Activated CD4-positive, alpha-beta T cell treated with anti-CD3 and anti-CD28 coated beads, Interleukin-2, amount 50 U/mL, for 16 hours (primary cell): ENCODE measurements around the gene HS6ST3.

ENCODE experiments used
- DNase-seq: peaks from one replicate; pipeline ENCODE4 v3.0.0-alpha.2; 2020

The HS6ST3 gene

DNA sequence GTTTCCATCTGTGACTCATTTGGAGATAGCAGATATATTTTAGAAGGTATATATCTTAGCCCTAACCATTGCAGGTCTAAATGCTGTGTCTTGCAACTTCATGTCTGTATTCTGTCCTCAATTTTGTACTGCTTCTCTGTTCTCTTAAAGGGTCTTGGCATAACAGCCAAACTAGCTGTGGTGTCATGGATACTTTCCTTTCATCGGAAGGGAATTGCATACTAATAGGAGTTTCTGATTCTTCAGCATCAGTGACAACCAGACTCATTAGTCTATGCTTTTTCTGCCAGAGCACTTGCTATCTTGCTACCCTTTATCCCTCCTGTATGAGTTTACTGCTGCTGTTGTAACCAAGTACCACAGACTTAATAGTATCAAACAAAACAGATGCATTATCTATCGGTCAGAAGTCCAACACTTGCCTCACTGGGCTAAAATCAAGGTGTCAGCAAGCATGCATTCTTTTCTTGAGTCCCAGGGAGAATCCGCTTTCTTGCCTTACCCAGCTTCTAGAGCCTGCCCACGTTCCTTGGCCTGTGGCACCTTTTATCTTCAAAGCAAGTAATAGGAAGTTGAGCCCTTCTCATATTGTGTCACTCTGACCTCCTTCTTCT lies 253.1 kb downstream of the HS6ST3 start:
- DNase-seq = no peak

DNA sequence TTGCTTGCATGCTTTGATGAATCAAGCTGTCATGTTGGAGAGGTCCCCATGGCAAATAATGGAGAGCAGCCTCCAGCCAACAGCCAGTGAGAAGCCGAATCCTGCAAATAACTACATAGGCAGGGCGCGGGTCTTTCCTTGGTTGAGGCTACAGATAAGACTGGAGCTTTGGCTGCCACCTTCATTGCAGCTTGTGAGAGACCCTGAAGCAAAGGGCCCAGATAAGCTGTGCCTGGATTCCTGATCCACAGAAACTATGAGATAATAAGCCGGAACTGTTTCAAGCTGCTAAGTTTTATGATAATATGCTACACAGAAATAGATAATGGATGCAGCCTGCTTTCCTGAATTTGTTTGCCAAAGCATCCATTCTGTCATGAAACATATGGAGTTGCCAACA lies 257.0 kb downstream of the HS6ST3 start:
- DNase-seq = no peak

- no peak for DNase-seq
These were observed 283.7 kb downstream of the HS6ST3 start for GRCh38 chr13:96373597-96373996.

DNA sequence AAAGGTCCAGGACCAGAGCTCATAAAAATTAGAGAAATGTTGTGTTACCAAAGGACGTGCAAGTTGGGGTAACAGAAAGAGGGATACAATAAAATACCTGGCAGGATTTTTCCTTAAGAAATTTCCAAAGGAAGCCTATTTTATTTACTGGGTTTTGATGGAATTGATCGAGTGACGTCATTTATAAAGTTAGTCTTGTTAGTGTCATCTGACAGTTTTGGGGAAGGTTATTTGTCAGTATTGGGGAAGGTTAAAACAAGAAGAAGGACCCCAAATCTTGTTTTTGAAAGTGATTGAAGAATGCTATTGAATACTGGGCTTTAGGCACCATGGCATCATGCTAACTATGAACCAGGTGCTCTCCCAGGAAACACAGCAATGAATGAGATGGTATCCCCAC lies 287.9 kb downstream of the HS6ST3 start:
- DNase-seq = no peak

DNA sequence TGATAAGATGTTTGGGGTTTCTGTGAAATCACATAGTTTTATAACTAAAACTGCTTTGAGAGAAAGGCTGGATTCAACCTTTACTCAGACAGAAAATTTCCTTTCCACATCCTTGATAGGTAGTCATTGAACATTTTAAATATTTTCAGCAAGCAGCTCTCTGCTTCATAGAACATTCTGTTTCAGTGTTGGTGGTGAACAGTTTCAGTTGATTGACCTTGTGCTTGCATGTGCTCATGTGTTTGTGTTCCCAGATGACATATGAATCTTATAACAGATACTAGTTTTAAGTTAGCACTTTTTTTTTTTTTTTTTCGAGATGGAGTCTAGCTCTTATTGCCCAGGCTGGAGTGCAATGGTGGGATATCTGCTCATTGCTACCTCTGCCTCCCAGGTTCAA lies 290.1 kb downstream of the HS6ST3 start:
- no peak for DNase-seq

- DNase-seq = no peak
These were observed 291.8 kb downstream of the HS6ST3 start for GRCh38 chr13:96381681-96382080.

GRCh38 chr13:96388598-96388997 lies 298.7 kb downstream of the HS6ST3 start:
- DNase-seq = no peak

- no peak for DNase-seq
These were observed 301.7 kb downstream of the HS6ST3 start for GRCh38 chr13:96391606-96392005.

- no peak for DNase-seq
These were observed 307.9 kb downstream of the HS6ST3 start for GRCh38 chr13:96397807-96398206.

DNA sequence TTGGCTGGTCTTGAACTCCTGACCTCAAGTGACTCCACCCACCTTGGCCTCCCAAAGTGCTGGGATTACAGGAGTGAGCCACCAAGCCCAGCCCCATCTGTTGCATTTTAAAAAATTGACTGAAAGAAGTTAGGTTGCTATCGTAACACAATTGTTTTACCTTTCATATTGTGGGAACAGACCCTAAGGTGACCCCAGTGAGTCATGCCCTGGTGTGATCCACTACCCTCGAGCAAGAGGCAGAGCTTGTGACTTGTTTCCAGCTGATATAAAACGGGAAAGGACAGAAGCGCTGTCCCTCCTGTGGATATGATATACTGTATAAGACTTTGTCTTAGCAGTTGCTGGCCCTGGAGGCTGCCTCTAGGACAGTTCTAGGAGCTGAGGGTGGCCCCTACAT lies 308.6 kb downstream of the HS6ST3 start:
- DNase-seq = no peak

DNA sequence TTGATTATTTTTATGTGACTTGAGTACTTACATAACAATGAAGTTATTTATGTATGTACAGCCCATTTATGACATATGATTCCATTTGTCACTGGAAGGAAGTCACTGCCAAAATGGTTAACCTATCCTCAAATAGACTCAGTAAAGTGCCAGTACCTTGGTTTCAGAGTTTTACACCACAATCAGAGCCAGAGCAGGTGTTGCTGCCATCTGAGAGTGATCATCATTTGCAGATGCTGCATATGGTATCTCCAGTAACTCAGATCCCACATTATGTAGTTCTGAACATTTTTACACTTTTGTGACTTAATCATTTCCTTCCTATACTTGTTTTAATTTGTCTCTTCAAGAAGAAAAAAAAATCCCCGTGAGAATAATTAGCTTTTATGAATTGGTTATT lies 313.3 kb downstream of the HS6ST3 start:
- DNase-seq = no peak

DNA sequence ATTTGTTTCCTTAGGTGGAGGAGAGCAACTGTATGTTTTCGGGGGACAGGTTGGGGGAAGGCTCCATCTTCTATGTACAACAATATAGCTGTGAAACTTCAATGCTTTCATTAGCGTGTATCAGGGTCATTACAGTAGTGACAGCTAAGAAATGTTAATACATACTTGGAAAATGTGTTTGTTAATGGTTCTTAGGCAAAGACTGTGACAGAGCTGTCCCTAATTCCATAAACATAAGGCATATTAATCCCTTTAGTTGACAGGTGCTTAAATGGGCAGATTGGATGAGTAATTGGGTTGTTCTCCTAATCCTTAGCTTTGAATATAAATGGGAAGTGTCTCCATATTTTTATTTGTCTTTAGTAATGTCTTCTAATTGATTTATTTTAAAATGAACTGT lies 313.7 kb downstream of the HS6ST3 start:
- DNase-seq = no peak

DNA sequence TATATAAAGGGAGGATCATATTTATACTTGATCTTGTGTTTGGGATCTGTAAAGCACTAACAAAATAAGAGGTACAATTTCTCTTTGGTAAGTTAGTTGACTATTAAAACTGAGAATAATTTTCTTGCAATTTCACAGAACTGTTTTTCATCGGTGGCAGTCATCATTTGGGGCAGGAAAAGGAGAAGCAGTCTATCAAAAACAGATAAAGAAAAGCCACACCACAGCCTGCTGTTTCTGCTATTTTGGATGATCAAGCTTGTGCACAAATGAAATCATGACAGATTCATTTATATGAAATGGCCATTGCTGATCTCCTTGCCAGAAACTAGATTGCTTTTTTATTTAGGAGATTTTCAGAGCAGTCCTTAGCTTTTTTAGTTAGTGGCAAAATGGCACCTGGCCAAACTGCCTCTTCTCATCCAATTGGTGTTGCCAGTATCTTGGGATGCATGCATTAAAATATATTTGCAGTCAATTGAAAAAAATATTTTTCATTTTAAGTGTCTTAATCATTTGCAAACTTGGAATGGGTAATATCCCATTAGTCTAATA lies 326.0 kb downstream of the HS6ST3 start:
- no peak for DNase-seq

DNA sequence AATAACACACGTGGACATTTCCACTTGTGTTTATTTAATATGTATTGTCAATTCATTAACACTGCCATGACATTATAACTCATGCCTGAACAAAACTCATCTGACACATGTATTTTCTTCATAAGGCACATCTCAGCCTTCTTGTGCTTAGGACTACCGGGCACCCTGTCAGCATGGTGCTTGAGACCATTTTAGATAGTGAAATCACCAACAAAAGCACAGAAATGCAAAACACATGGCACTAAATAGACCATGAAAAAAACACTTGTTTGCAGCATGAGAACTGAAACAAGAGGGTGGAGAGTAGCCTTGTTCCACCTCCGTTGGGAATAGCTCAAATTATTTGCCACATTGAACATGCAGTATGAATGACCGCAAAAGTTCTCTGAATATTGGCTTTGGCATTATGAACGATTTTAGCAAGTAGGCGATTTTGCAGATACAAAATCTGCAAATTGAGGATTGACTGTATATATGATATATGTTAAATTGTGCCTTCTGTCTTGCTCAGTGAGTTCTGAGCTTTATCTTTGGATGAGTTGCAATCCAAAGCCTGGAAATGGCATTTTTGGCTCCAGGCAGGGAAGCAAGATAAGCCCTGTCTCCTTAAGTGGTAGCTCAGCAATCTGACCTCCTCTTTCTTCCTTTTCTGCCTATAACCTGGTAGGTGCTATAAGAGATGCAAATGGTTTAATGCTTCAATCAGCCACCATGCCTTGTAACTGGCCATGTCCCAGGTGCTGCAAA lies 328.2 kb downstream of the HS6ST3 start:
- DNase-seq = no peak

- no peak for DNase-seq
These were observed 331.4 kb downstream of the HS6ST3 start for GRCh38 chr13:96421314-96421713.

- DNase-seq = no peak
These were observed 332.1 kb downstream of the HS6ST3 start for GRCh38 chr13:96422002-96422401.

DNA sequence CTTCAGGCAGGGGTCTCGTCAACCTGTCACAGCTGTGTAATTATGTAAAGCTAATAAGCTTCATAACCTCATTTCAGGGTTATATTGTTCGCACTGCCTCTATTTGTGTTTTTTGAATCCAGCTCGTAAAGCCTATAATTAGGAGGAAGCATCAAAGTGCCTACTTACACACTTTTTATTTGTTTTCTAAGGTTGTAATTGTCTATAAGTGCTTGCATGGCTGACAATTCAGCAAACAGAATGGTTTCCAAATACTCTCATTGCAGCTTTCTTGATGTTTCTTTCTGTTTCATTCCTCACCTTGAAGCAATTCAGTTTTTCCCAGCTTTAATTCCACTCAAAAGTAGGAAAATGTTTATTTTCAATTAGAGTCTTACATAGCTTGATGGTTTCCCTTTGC lies 336.3 kb downstream of the HS6ST3 start:
- no peak for DNase-seq

DNA sequence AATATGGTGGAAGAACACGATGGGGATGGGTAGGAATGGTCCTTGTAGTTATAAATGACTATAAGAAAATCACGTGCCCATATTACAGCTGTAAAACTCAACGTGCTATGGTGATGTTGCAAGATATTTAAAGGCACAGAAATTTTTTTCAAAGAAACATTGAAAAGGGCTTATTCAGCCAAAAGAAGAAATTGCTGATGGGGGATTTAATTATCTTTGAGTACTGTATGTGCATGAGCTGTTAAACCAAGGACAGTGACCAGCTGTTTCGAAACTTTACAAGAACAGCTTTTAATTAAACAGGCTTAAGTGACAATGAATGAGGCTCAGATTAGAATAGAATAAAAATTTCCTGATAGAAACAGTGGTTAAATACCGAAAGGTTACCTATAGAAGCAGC lies 339.0 kb downstream of the HS6ST3 start:
- DNase-seq = no peak

DNA sequence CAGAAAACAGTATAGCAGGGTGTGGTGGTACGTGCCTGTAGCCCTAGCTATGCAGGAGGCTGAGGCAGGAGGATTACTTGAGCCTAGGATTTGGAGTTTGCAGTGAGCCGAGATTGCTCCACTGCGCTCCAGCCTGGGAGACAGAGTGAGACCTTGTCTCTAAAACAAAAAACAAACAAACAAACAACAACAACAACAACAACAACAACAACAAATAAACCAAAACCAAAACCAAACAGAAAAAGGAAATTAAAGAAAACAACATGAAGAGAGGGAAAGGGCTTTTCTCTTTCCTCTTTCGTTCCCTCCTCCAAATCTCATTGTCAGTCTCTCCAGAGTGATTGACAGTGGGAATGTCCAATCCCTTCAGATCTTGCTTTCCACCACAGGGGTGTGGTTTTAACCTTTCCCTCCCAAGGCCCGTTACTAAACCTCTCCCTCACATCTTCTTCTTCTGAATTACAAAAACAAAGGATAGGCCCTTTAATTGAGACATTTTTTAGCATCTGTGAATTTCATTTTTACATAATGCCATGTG lies 341.2 kb downstream of the HS6ST3 start:
- DNase-seq = no peak

GRCh38 chr13:96444676-96445075 lies 354.8 kb downstream of the HS6ST3 start:
- no peak for DNase-seq

DNA sequence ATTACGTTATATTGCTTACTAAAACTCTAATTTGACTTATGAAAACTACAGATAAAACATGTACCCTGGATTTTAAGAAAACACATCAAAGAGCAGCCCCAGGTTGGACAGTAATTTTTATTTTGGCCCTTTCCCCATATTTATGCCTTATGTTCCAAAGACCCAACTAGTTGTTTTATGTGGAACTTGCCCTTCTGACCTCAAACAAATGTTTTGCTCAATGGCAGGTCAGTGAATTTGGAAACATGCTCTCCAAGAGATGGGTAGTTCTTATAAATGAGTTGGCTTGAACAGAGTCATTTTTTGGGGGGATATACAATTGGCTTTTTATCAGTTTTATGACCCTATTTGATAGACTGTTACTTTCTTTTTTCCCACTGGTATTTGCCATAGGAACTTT lies 360.0 kb downstream of the HS6ST3 start:
- no peak for DNase-seq

- DNase-seq = no peak
These were observed 360.6 kb downstream of the HS6ST3 start for GRCh38 chr13:96450326-96451020.

DNA sequence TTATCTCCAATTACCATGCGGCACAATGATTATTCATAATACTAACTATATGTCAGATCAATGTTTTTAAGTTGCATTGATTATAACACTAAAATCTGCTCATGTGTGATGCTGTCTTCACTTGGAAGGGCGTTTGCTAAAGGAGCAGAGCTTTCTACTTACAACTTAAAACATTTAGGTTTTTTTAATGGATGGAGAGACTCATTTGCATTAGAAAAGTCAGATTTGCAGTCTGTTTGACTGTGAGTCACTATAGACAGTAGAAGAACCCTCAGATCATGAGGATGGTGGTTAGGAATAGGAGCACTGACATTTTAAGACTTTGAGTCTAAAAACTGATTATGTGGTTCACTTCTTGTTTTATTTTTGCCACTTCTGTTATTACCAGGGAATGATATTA lies 364.6 kb downstream of the HS6ST3 start:
- DNase-seq = no peak

DNA sequence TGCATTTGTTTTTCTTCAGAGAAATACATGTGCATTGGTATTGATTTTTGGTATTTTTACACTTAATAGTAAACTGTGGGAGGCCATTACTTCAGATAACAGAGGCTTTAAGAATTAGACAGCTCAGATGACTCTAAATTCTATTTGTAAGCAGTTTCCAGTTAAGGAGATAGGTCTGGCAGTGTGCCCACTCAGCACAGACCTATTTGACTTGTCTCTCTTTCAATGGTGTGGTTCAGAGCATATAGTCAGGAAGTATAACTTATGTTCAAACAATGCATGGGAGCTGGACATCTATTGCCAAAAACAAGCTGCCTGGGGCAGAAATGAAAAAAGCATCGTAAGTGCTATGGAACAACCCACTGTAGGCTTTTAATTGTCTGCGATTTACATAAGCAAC lies 370.7 kb downstream of the HS6ST3 start:
- no peak for DNase-seq
